ENCODE measurements around the gene PLCH1. TPM values are rescaled to one million over a fixed set of nuclear protein-coding genes. Genes with fewer than 3 reads are reported as not detected.

Gene PLCH1
- total and polyA plus RNA-seq, 2 donors (not counting 1 experiment from before 2014, with no cell fraction given): 0.27 TPM; not detected in 1

- no peak overlapping the region for H3K4me3 Mint-ChIP-seq
- no peaks in the 10 kb centered on the region for H3K4me1 ChIP-seq (ENCODE audit: control insufficient read depth in 2 of 2, insufficient read depth in 2 of 2, low read length in 2 of 2)
- ChIA-PET POLR2A (no interaction called here), CTCF (no interaction called here)
- peaks cover 3% of the 10 kb centered on the region for H3K9me3 Mint-ChIP-seq (ENCODE audit: insufficient read depth)
- H3K4me1 Mint-ChIP-seq: peaks cover 6% of the 10 kb centered on the region
- no peak overlapping the region for H3K9ac ChIP-seq (ENCODE audit: low read length)
- intact Hi-C loops (cut with micrococcal nuclease): no loop called here
- no peak for TF ChIP-seq CTCF (IDR thresholded peaks at IDR 0.05)
- TF ChIP-seq EZH2 (IDR thresholded peaks at IDR 0.05; ENCODE audit: borderline replicate concordance, insufficient read depth, low read depth, low read length, poor library complexity, severe bottlenecking): no peak
- H4K20me1 ChIP-seq (ENCODE audit: control insufficient read depth, insufficient read depth, low read length, poor library complexity, severe bottlenecking): no peaks in the 10 kb centered on the region
- DNase-seq (no peak), ATAC-seq (ENCODE audit: low read depth) (no peak)
- H3K4me2 ChIP-seq (replicated peaks; ENCODE audit: low read depth, low read length, poor library complexity, severe bottlenecking): no peak overlapping the region
- no peaks in the 10 kb centered on the region for H3K36me3 ChIP-seq (replicated peaks in 1 of 2; ENCODE audit: control extremely low read depth in 1 of 2, control insufficient read depth in 1 of 2, extremely low read depth in 1 of 2, insufficient read depth in 2 of 2, low read length in 1 of 2)
- H3K27me3 Mint-ChIP-seq: no peaks in the 10 kb centered on the region
- H3K27me3 ChIP-seq (replicated peaks in 1 of 4; ENCODE audit: control extremely low read depth in 1 of 4, control insufficient read depth in 3 of 4, insufficient read depth in 4 of 4, low read length in 3 of 4): no peaks in the 10 kb centered on the region
- peaks cover 0 to 9% (median 5%) of the 10 kb centered on the region in 3 donors for H3K9me3 ChIP-seq (ENCODE audit: control extremely low read depth in 1 of 3, control insufficient read depth in 2 of 3, insufficient read depth in 1 of 3, low read length in 2 of 3)
- H3K79me2 ChIP-seq (ENCODE audit: control insufficient read depth, insufficient read depth, low read length): no peaks in the 10 kb centered on the region
- no peak overlapping the region for H3K27ac ChIP-seq (ENCODE audit: low read length in 2 of 2)
- no peak overlapping the region for H3K27ac Mint-ChIP-seq
- no peak overlapping the region for H3K4me3 ChIP-seq (ENCODE audit: control extremely low read depth in 1 of 5, extremely low read depth in 1 of 5, insufficient read depth in 1 of 5, low read depth in 2 of 5, low read length in 4 of 5)
- no peak overlapping the region for H2AFZ ChIP-seq (ENCODE audit: insufficient read depth, low read depth, low read length, poor library complexity, severe bottlenecking)
These were observed 376.1 kb downstream of the PLCH1 start for GRCh38 chr3:155368786-155369185.

GRCh38 chr3:155367506-155367905, 377.4 kb downstream of the PLCH1 start:
- Histone ChIP-seq H3K4me2 (replicated peaks; ENCODE audit: low read depth, low read length, poor library complexity, severe bottlenecking) (no peak overlapping the region), H3K27me3 (replicated peaks in 1 of 4; ENCODE audit: control extremely low read depth in 1 of 4, control insufficient read depth in 3 of 4, insufficient read depth in 4 of 4, low read length in 3 of 4) (no peaks in the 10 kb centered on the region), H3K4me3 (ENCODE audit: control extremely low read depth in 1 of 5, extremely low read depth in 1 of 5, insufficient read depth in 1 of 5, low read depth in 2 of 5, low read length in 4 of 5) (no peak overlapping the region), H2AFZ (ENCODE audit: insufficient read depth, low read depth, low read length, poor library complexity, severe bottlenecking) (no peak overlapping the region), H3K79me2 (ENCODE audit: control insufficient read depth, insufficient read depth, low read length) (no peaks in the 10 kb centered on the region), H3K36me3 (replicated peaks in 1 of 2; ENCODE audit: control extremely low read depth in 1 of 2, control insufficient read depth in 1 of 2, extremely low read depth in 1 of 2, insufficient read depth in 2 of 2, low read length in 1 of 2) (no peaks in the 10 kb centered on the region), H3K4me1 (ENCODE audit: control insufficient read depth in 2 of 2, insufficient read depth in 2 of 2, low read length in 2 of 2) (no peaks in the 10 kb centered on the region), H3K9ac (ENCODE audit: low read length) (no peak overlapping the region), H3K27ac (ENCODE audit: low read length in 2 of 2) (no peak overlapping the region), H4K20me1 (ENCODE audit: control insufficient read depth, insufficient read depth, low read length, poor library complexity, severe bottlenecking) (no peaks in the 10 kb centered on the region), H3K9me3 (ENCODE audit: control extremely low read depth in 1 of 3, control insufficient read depth in 2 of 3, insufficient read depth in 1 of 3, low read length in 2 of 3) (peaks cover 0 to 9% (median 5%) of the 10 kb centered on the region in 3 donors)
- no peak overlapping the region for H3K4me3 Mint-ChIP-seq
- ATAC-seq (ENCODE audit: low read depth) (no peak), DNase-seq (no peak)
- no peak overlapping the region for H3K27ac Mint-ChIP-seq
- intact Hi-C loops (cut with micrococcal nuclease): no loop called here
- ChIA-PET CTCF (no interaction called here), POLR2A (no interaction called here)
- peaks cover 7% of the 10 kb centered on the region for H3K9me3 Mint-ChIP-seq (ENCODE audit: insufficient read depth)
- H3K27me3 Mint-ChIP-seq: no peaks in the 10 kb centered on the region
- no peak for TF ChIP-seq CTCF (IDR thresholded peaks at IDR 0.05)
- TF ChIP-seq EZH2 (IDR thresholded peaks at IDR 0.05; ENCODE audit: borderline replicate concordance, insufficient read depth, low read depth, low read length, poor library complexity, severe bottlenecking): no peak
- H3K4me1 Mint-ChIP-seq: peaks cover 6% of the 10 kb centered on the region

Data from B cell (primary cell).